ENCODE data around the gene C9orf78.

C9orf78 gene

GRCh38 chr9:129839324-129840023 lies 4.4 kb upstream of the C9orf78 start:
- no peak for DNase-seq

GRCh38 chr9:129838707-129839259 lies 3.7 kb upstream of the C9orf78 start:
- DNase-seq: peak; percentile 46

- peak; percentile 67 for DNase-seq
These were observed 1.4 kb upstream of the C9orf78 start for GRCh38 chr9:129836311-129837007.

GRCh38 chr9:129835860-129836223 lies 767 bp upstream of the C9orf78 start:
- DNase-seq: peak; percentile 22

- DNase-seq: peak; percentile 69
These were observed 467 bp downstream of the C9orf78 start for GRCh38 chr9:129834489-129835127.

GRCh38 chr9:129832982-129833381 lies 2.1 kb downstream of the C9orf78 start:
- no peak for DNase-seq

- no peak for DNase-seq
These were observed 6.1 kb downstream of the C9orf78 start for GRCh38 chr9:129828969-129829368.

GRCh38 chr9:129828051-129828450 lies 7.0 kb downstream of the C9orf78 start:
- DNase-seq: no peak

- no peak for DNase-seq
These were observed 8.3 kb downstream of the C9orf78 start for GRCh38 chr9:129826759-129827158.

- DNase-seq: no peak
These were observed 8.7 kb downstream of the C9orf78 start for GRCh38 chr9:129826344-129826743.

GRCh38 chr9:129823935-129824601 lies 11.0 kb downstream of the C9orf78 start, which contains the start of gene TOR1A:
Gene TOR1A (minus strand): TSS chr9:129824136. CDS start chr9:129824085, 51 bp downstream.
- peak; percentile 94 for DNase-seq

GRCh38 chr9:129823542-129823934 lies 11.5 kb downstream of the C9orf78 start:
- DNase-seq: peak; percentile 11

GRCh38 chr9:129822898-129823541 lies 12.1 kb downstream of the C9orf78 start:
- peak; percentile 21 for DNase-seq

GRCh38 chr9:129816501-129817435 lies 18.3 kb downstream of the C9orf78 start:
- DNase-seq: no peak

GRCh38 chr9:129815278-129815677 lies 19.8 kb downstream of the C9orf78 start:
- DNase-seq: no peak

- DNase-seq: no peak
These were observed 20.4 kb downstream of the C9orf78 start for GRCh38 chr9:129814432-129815223.

- no peak for DNase-seq
These were observed 21.4 kb downstream of the C9orf78 start for GRCh38 chr9:129813661-129814060.

- DNase-seq: no peak
These were observed 22.7 kb downstream of the C9orf78 start for GRCh38 chr9:129812385-129812784.

- DNase-seq: no peak
These were observed 23.1 kb downstream of the C9orf78 start for GRCh38 chr9:129811967-129812363.

GRCh38 chr9:129810788-129811187 lies 24.3 kb downstream of the C9orf78 start:
- no peak for DNase-seq
